KMS-11 (cell line): ENCODE measurements around the gene SAFB2.

Experiments
- H2AFZ ChIP-seq: fragments of 200-600 bp; sonication (generic); 2 replicates; pipeline ENCODE4 v1.6.1; 2016; ENCODE audit warnings: antibody characterized with exemption, mixed run types, low read depth
- H3K27ac ChIP-seq: fragments of 200-600 bp; sonication (generic); 2 replicates; pipeline ENCODE4 v1.6.1; 2016; ENCODE audit warnings: mild to moderate bottlenecking, mixed run types
- H3K27me3 ChIP-seq: fragments of 200-600 bp; sonication (generic); 2 replicates; pipeline ENCODE4 v1.6.1; 2017; ENCODE audit warnings: mild to moderate bottlenecking, low read depth, mixed run types, moderate library complexity; ENCODE audit not compliant: insufficient read depth
- H3K36me3 ChIP-seq: fragments of 200-600 bp; sonication (generic); 2 replicates; pipeline ENCODE4 v1.6.1; 2017; ENCODE audit warnings: mild to moderate bottlenecking, mixed run types; ENCODE audit not compliant: insufficient read depth
- H3K4me1 ChIP-seq: fragments of 200-600 bp; sonication (generic); 2 replicates; pipeline ENCODE4 v1.6.1; 2016; ENCODE audit warnings: mild to moderate bottlenecking, low read depth, mixed run types; ENCODE audit not compliant: poor library complexity, severe bottlenecking
- H3K4me2 ChIP-seq: fragments of 200-600 bp; sonication (generic); 2 replicates; pipeline ENCODE4 v1.7.0; 2016; ENCODE audit warnings: mild to moderate bottlenecking, mixed run types
- H3K4me3 ChIP-seq: fragments of 200-600 bp; sonication (generic); IDR thresholded peaks from 2 replicates; pipeline ENCODE4 v1.6.1; 2017; ENCODE audit warnings: low read depth, low read length, mixed read lengths; ENCODE audit not compliant: insufficient read depth
- H3K79me2 ChIP-seq: fragments of 200-600 bp; sonication (generic); 2 replicates; pipeline ENCODE4 v1.6.1; 2016; ENCODE audit warnings: low read depth, mixed run types; ENCODE audit not compliant: insufficient read depth
- H3K9ac ChIP-seq: fragments of 200-600 bp; sonication (generic); 2 replicates; pipeline ENCODE4 v1.6.1; 2016; ENCODE audit warnings: mild to moderate bottlenecking, mixed run types
- H4K20me1 ChIP-seq: fragments of 200-600 bp; sonication (generic); 2 replicates; pipeline ENCODE4 v1.6.1; 2016; ENCODE audit warnings: mild to moderate bottlenecking, mixed run types; ENCODE audit not compliant: insufficient read depth
- CTCF ChIP-seq: fragments of 200-600 bp; sonication (generic); conservative IDR thresholded peaks from 2 replicates; pipeline ENCODE4 v1.6.1; 2017; ENCODE audit warnings: low read depth, mild to moderate bottlenecking, antibody characterized with exemption, low read length, moderate library complexity, mixed read lengths

Gene SAFB2

GRCh38 chr19:5579697-5580096 lies 42.9 kb downstream of the SAFB2 start:
- Histone ChIP-seq H3K9ac (no peak overlapping the region), H3K36me3 (no peaks in the 10 kb centered on the region), H3K27ac (no peak overlapping the region), H3K27me3 (no peaks in the 10 kb centered on the region), H3K4me2 (no peak overlapping the region), H3K79me2 (no peaks in the 10 kb centered on the region), H4K20me1 (no peaks in the 10 kb centered on the region), H2AFZ (no peak overlapping the region), H3K4me1 (no peaks in the 10 kb centered on the region), H3K4me3 (no peak overlapping the region)
- no peak for TF ChIP-seq CTCF

- H2AFZ ChIP-seq: no peak overlapping the region
- H3K4me1 ChIP-seq: no peaks in the 10 kb centered on the region
- no peak overlapping the region for H3K4me2 ChIP-seq
- no peaks in the 10 kb centered on the region for H3K27me3 ChIP-seq
- H3K79me2 ChIP-seq: no peaks in the 10 kb centered on the region
- no peak for TF ChIP-seq CTCF
- H3K36me3 ChIP-seq: no peaks in the 10 kb centered on the region
- no peak overlapping the region for H3K9ac ChIP-seq
- H4K20me1 ChIP-seq: no peaks in the 10 kb centered on the region
- H3K4me3 ChIP-seq: no peak overlapping the region
- no peak overlapping the region for H3K27ac ChIP-seq
Measured at GRCh38 chr19:5579286-5579685, 43.3 kb downstream of the SAFB2 start.

GRCh38 chr19:5578097-5578846 lies 44.3 kb downstream of the SAFB2 start:
- Histone ChIP-seq H3K27me3 (no peaks in the 10 kb centered on the region), H2AFZ (no peak overlapping the region), H3K4me1 (no peaks in the 10 kb centered on the region), H3K79me2 (no peaks in the 10 kb centered on the region), H3K4me3 (no peak overlapping the region), H3K36me3 (no peaks in the 10 kb centered on the region), H3K4me2 (no peak overlapping the region), H3K27ac (no peak overlapping the region), H4K20me1 (no peaks in the 10 kb centered on the region), H3K9ac (no peak overlapping the region)
- peak; percentile 93 for TF ChIP-seq CTCF

- no peak overlapping the region for H3K27ac ChIP-seq
- no peak overlapping the region for H2AFZ ChIP-seq
- no peaks in the 10 kb centered on the region for H3K36me3 ChIP-seq
- H4K20me1 ChIP-seq: no peaks in the 10 kb centered on the region
- no peak overlapping the region for H3K9ac ChIP-seq
- no peaks in the 10 kb centered on the region for H3K27me3 ChIP-seq
- H3K4me2 ChIP-seq: no peak overlapping the region
- no peaks in the 10 kb centered on the region for H3K4me1 ChIP-seq
- no peaks in the 10 kb centered on the region for H3K79me2 ChIP-seq
- H3K4me3 ChIP-seq: no peak overlapping the region
- no peak for TF ChIP-seq CTCF
Measured at GRCh38 chr19:5575590-5575989, 47.0 kb downstream of the SAFB2 start.
